NCI-H1417 (cell line): ENCODE results near the gene RAI2.

ENCODE experiments used
- DNase-seq, 3 experiments: peaks; one replicate each; lab custom pipeline; 2025; lab: John Stamatoyannopoulos, UW

RAI2 gene

DNA sequence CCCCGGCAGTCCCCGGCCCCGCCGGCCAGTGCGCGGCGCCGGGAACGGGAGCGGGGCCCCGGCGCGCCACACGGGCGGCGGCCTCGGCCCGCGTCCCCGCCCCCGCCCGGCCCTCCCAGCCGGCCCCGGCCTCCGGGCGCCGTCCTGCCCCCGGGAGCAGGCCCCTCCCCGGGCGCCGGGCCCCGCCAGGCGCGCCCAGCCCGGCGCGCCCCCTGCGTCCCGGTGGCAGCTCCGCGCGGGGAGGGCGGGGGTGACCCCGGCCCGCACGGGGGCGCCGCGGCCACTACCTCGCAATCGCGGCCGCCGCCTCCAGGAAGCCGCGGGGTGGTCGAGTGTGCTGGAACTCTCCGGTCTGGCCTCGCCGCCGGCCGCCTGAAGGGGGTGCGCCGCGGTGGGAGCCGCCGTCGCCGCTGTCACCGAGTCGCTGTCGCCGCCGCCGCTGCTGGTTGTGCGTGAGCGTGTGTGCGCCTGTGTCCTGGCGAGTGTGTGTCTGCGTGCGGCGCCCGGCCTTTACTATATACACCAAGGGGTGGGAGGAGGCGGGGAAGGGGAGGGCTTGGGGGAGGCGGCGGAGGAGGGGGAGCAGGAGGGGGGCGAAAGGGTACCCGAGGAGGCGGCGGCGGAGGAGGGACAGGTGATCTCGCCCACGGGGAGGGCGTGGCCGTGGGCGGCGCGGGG lies at the start of gene RAI2:
Gene RAI2 (minus strand): TSS at position 488 of the 678 bp plus-strand sequence. CDS start 59,288 bp downstream, outside the sequence.
- peak in 2 of 3 experiments; percentile 84 to 90 for DNase-seq

GRCh38 chrX:17888421-17888820 lies 27.3 kb upstream of the RAI2 start:
- no peak for DNase-seq

DNA sequence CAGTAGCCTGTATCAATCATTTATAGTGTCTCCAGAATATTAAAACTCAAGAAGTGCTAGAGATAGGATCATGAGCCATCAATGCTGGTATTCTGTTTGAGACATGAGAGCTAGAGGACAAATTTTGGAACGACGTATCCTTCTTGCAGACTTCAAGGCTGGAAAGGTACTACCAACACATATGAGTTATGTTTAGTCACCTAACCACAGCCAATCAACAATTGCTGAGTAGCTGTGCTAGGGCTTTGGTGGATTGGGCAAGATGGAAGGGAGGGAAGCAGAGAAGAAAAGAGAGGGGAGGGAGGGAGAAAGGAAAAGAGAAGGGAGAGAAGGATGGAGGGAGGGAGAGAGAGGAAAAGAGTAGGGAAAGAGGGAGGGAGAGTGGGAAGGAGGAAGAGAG lies 21.6 kb upstream of the RAI2 start:
- no peak for DNase-seq

DNA sequence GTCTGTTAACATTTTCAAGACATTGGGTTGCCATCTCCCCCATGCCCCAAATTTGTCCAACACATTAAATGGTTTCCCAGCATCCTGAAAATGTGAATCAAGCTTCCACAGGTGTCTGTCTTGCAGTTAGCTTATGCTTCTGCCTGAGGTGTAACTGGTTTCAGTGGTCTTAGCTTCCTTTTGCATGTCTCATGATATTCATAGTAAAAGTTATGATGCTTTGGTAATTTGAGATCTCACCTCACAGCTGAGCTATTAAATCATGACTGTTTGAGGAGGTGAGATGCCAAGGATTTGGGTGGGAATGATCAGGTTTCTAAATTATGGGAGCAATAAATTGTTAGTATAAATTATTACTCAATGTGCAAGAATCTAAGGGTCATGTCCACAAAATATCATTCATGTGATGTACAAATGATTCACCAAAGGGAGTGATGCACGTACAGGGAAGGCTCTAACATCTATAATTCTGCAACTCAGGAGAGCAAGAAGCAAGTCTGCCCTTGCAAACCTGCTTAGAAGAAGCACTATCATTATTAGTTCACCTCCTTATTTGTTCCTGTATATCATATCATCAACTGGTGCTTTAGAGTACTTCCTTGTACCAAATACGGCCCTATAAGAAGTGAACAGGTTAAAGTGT lies 17.1 kb upstream of the RAI2 start:
- no peak for DNase-seq

GRCh38 chrX:17876135-17876534 lies 15.0 kb upstream of the RAI2 start:
- DNase-seq: no peak

GRCh38 chrX:17869580-17869979 lies 8.5 kb upstream of the RAI2 start:
- DNase-seq: no peak

DNA sequence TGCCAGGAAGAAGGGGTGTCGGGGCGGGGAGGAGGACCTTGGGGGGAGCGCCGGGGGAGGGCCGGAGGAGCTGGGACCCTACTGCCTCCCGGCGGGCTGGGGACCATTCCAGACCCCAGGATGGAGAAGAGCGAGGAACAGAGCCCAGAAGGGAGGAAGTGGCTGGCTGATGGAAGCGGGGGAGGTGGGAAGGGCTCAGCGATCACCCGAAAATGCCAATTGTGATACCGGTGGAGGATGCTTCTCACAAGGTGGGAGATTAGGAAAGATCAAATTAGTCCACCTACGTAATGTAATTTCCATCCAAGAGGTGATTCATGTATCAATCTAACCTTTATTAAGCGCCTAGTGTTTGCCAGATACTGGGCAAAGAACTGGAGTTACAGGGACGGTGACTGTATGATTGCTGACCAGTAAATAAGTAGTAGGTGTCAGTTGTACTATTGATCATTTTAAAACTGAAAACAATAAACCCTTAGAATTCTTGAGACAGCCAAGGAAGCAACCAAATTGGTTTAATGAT lies 452 bp upstream of the RAI2 start:
- peak in 1 of 3 experiments; percentile 79 for DNase-seq

- peak in 2 of 3 experiments; percentile 70 to 78 for DNase-seq
Observed at GRCh38 chrX:17860179-17860780, 818 bp downstream of the RAI2 start.

DNA sequence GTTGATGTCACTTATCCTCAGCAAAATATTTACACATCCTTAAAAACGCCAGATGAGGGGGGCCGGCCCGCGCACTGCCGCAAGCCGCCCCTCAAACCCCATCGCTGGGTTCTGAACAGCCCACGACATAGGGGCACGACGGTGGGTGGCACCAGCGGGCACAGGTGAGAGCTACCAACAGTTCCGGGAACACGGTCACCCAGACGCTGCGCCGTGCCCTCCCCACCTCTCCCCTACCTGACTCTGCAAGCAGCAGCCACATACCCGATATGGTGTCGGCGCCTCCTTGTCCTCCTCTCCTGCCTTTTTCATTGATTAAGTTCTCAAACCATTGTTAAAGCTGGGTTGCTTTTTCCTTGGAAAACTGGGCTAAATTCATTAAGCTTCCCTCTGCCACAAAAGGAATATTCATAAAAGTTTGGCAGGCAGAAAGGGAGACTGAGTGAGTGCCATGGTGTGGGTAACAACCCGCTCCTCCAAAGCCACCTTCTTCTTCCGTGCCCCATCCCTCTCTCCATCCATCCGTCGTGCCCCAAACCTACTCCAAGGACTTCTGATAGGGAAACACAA lies 1.4 kb downstream of the RAI2 start:
- peak in 2 of 3 experiments; percentile 82 to 85 for DNase-seq

GRCh38 chrX:17854531-17854930 lies 6.6 kb downstream of the RAI2 start:
- no peak for DNase-seq

- no peak for DNase-seq
Observed at GRCh38 chrX:17854069-17854468, 7.0 kb downstream of the RAI2 start.

- DNase-seq: no peak
Observed at GRCh38 chrX:17851874-17852273, 9.2 kb downstream of the RAI2 start.

DNA sequence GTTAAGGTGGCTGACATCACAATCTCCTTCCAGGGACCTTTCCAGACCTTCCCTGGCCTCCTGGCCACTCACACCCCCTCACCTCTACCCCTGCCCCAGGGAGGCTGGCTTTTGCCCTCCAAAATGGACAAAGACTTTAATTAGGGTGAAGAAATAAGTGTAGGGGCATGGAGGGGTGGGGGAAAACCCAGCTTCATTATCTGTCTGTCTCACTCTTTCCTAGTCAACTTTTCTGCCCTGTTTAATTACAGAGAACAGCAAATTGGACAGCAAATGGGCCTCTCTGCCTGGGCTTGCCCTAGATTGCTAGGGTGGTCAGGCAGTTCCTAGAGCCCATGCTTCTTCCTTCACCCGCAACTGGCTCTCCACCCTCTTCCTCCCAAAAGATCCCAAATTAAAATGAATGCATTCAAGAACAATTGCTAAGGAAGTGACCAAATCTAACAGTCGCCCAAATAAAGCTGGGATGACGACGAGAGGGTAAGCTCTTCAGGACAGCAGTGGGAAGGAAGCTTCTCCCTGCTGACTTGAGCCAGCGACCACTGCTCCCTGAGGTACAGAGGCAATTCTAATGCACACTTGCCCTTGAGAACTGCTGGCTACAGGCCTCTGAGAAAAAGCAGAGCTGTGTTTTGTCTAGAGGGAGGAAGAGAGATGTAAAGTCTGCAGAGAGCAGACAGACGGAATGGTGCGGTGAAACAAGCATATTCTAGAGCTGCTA lies 12.4 kb downstream of the RAI2 start:
- DNase-seq: no peak

DNA sequence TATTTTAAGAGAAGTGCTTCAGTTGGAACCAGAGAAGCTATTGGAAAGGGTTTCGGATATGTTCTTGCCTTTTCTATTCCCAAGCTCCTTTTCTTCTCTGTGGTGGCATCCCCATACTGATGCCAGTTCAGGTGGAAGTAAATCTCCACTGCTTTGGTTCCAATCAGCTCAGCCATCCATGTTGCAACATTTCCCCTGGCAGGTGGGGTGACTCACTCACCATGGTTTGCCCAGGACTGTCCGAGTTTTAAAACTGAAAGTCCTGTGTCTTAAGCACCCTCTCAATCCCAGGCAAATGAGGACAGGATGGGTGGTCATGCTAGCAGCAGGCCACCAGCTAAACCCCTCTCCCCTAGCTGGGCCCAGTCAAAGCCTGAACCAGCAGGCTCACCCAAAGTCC lies 15.1 kb downstream of the RAI2 start:
- no peak for DNase-seq

DNA sequence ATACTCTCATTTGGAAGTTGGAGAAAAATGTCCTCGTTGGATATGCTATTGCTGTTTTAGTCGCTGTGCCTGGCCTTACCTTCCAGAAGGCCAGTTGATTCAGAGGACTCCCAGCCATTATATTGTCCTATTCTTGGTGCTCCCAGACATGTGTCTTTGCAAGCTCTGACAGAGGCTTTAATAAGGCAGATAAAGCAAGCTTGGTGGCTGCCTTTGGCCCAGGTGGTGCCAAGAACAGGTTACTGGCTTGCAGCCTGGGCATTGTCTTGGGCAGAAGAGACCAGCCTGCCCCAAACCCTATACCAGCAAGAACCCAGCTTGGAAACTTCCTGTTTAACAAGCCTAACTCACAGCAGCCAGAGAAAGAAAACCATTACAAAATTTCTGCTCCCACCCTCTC lies 16.9 kb downstream of the RAI2 start:
- no peak for DNase-seq

- no peak for DNase-seq
Observed at GRCh38 chrX:17842769-17843525, 18.2 kb downstream of the RAI2 start.

DNA sequence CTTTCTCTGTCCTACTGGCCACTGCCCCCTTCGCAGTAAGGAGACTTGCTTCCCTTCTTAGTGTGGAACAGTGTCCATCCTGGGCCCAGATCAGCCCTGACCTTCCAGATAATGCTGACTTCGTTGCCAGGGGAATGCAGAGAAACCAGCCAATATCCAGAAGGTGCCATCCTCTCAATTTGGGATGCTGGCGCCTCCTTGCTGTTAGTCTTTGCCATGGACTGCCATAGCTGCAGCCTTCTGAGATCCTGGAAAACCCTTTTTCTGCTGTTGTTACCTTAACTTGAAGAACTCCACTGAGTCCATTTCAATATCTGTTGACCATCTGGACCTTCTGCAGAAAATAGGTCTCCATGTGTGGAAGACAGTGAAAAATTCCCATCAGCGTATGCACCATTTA lies 21.8 kb downstream of the RAI2 start:
- DNase-seq: no peak

DNA sequence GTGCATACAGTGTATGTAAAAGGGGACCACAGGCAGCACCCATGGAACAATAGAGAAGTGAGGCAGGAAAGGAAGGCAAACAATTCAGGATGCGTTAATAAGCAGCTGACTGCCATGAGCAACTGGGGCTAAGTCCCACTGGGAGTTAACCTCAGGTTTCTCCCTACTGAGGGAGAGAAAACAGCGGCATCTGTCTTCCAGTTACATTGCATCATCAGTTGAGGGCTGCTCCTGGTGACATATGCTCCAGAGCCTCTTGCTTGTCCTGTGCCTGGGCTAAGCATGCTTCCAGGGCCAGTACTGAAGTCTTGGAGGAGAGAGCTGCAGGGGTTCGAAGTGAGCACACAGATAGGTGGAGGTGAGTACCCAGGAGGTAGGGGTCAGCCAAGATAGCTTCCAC lies 24.3 kb downstream of the RAI2 start:
- DNase-seq: no peak

GRCh38 chrX:17833954-17834353 lies 27.1 kb downstream of the RAI2 start:
- no peak for DNase-seq

GRCh38 chrX:17831255-17831654 lies 29.8 kb downstream of the RAI2 start:
- DNase-seq: no peak

DNA sequence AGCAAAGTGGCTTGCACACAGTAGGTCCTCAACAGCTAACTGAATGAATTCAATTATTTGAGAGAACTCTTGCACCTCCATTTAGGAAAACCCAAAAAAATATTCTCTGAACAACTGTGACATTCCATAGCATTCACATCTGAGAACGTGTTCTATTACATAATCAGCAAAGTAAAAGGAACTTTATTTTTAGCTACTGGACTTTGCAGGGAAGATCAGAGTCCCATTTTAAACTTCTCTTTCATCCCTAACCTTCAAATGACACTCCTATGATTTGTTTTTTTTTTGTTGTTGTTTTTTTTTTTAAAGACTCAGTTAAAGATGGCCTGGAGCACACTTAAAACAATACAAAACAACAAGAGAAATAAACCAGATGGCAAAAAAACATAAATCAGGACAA lies 30.9 kb downstream of the RAI2 start:
- DNase-seq: no peak
